Neuronal stem cell (in vitro differentiated cells): ENCODE measurements around the gene DLG1.

Source experiments
- DNase-seq: peaks from one replicate; pipeline ENCODE4 v3.0.0-alpha.2; 2013; ENCODE audit warnings: low spot score
- H2AFZ ChIP-seq: one replicate; pipeline ENCODE4 v1.6.1; 2013; ENCODE audit warnings: mild to moderate bottlenecking, low read length, inconsistent platforms
- H2AK5ac ChIP-seq: 2 replicates; pipeline ENCODE4 v1.6.1; 2013; ENCODE audit warnings: low read depth, mild to moderate bottlenecking, inconsistent platforms, low read length, moderate library complexity, mixed read lengths
- H2BK120ac ChIP-seq: 2 replicates; pipeline ENCODE4 v1.6.1; 2013; ENCODE audit warnings: low read depth, mild to moderate bottlenecking, inconsistent platforms, low read length, moderate library complexity, mixed read lengths
- H2BK12ac ChIP-seq: one replicate; pipeline ENCODE4 v1.6.1; 2013; ENCODE audit warnings: low read length, inconsistent platforms
- H2BK15ac ChIP-seq: 2 replicates; pipeline ENCODE4 v1.6.1; 2013; ENCODE audit warnings: mild to moderate bottlenecking, low read length, inconsistent platforms, mixed read lengths
- H2BK5ac ChIP-seq: one replicate; pipeline ENCODE4 v1.6.1; 2013; ENCODE audit warnings: inconsistent platforms, mild to moderate bottlenecking, low read length, moderate library complexity
- H3K14ac ChIP-seq: one replicate; pipeline ENCODE4 v1.6.1; 2013; ENCODE audit warnings: low read length, inconsistent platforms
- H3K18ac ChIP-seq: 2 replicates; pipeline ENCODE4 v1.6.1; 2013; ENCODE audit warnings: low read length, inconsistent platforms
- H3K23ac ChIP-seq: 2 replicates; pipeline ENCODE4 v1.6.1; 2013; ENCODE audit warnings: low read depth, mild to moderate bottlenecking, mixed read lengths, low read length, inconsistent platforms; ENCODE audit not compliant: poor library complexity
- H3K27ac ChIP-seq: replicated peaks from 3 replicates; pipeline ENCODE4 v1.5.1; 2013; ENCODE audit warnings: low read length, inconsistent platforms
- H3K27me3 ChIP-seq, 3 experiments: 2 replicates each; pipeline ENCODE4 v1.6.1; 2013; ENCODE audit warnings: low read length in 3 of 3, mild to moderate bottlenecking in 2 of 3, inconsistent platforms in 1 of 3, low read depth in 1 of 3, mixed read lengths in 1 of 3, moderate library complexity in 1 of 3; ENCODE audit not compliant: control insufficient read depth in 3 of 3, insufficient read depth in 3 of 3
- H3K36me3 ChIP-seq, 2 donors: replicated peaks in 1 of 2; 2 replicates each; pipeline ENCODE4 v1.6.1; 2013; ENCODE audit warnings: low read length in 2 of 2; ENCODE audit not compliant: control insufficient read depth in 2 of 2, insufficient read depth in 2 of 2
- H3K4ac ChIP-seq: 2 replicates; pipeline ENCODE4 v1.6.1; 2013; ENCODE audit warnings: inconsistent platforms, mild to moderate bottlenecking, low read length, moderate library complexity
- H3K4me1 ChIP-seq, 2 donors: 1 replicate in 1 of 2; 2 replicates in 1 of 2; pipeline ENCODE4 v1.6.1; 2013; ENCODE audit warnings: low read length in 2 of 2, low read depth in 1 of 2; ENCODE audit not compliant: control insufficient read depth in 2 of 2, insufficient read depth in 1 of 2
- H3K4me2 ChIP-seq: one replicate; pipeline ENCODE4 v1.6.1; 2013; ENCODE audit warnings: mild to moderate bottlenecking, low read length, inconsistent platforms; ENCODE audit not compliant: insufficient read depth, poor library complexity, severe bottlenecking
- H3K4me3 ChIP-seq, 2 donors: 2 replicates each; pipeline ENCODE4 v1.5.1; 2013; ENCODE audit warnings: low read length in 2 of 2, mild to moderate bottlenecking in 2 of 2, inconsistent platforms in 1 of 2, moderate library complexity in 1 of 2
- H3K79me1 ChIP-seq: one replicate; pipeline ENCODE4 v1.6.1; 2013; ENCODE audit warnings: low read depth, mild to moderate bottlenecking, inconsistent platforms, low read length, moderate library complexity
- H3K9ac ChIP-seq: one replicate; pipeline ENCODE4 v1.6.1; 2013; ENCODE audit warnings: mild to moderate bottlenecking, low read depth, low read length, inconsistent platforms; ENCODE audit not compliant: poor library complexity
- H3K9me3 ChIP-seq, 2 donors: replicated peaks in 1 of 2; 2 replicates each; pipeline versions ENCODE3 to v1.6.1; 2013; ENCODE audit warnings: low read length in 2 of 2, mild to moderate bottlenecking in 2 of 2, inconsistent platforms in 1 of 2, low read depth in 1 of 2, mixed read lengths in 1 of 2, moderate library complexity in 1 of 2; ENCODE audit not compliant: control insufficient read depth in 2 of 2, insufficient read depth in 1 of 2
- H4K8ac ChIP-seq: one replicate; pipeline ENCODE4 v1.6.1; 2013; ENCODE audit warnings: low read depth, mild to moderate bottlenecking, inconsistent platforms, low read length, moderate library complexity
- H4K91ac ChIP-seq: one replicate; pipeline ENCODE4 v1.6.1; 2013; ENCODE audit warnings: low read length, low read depth, mild to moderate bottlenecking, inconsistent platforms; ENCODE audit not compliant: poor library complexity
- WGBS, 2 donors: extraction: QIAGEN DNeasy Blood & Tissue Kit; methylation state at CpG; one replicate each; pipeline ENCODE4 v1.1.7; 2013; ENCODE audit warnings: missing lambda C conversion rate in 2 of 2, mixed read lengths in 1 of 2; ENCODE audit not compliant: insufficient read length in 2 of 2, insufficient replicate concordance in 1 of 2; ENCODE audit errors: extremely low coverage in 2 of 2; 5-methylcytosine and 5-hydroxymethylcytosine counted together

The DLG1 gene

DNA sequence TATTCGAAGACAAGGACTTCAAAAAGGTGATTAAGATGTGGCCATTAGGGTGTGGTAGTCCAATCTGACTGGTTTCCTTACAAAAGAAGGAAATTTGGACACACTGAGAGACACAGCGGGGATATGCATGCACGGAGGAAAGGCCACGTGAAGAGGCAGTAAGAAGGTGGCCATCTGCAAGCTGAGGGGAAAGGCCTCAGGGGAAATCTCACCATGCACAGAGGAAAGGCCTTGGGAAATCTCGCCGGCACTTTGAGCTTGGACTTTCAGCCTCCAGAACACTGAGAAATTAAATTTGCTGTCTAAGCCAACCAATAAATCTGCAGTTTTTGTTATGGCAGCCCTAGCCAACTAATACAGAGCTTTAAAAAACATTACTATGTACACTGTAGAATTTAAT, 78.8 kb downstream of the DLG1 start:
- H3K9me3 ChIP-seq = no peaks in the 10 kb centered on the region
- H3K4ac ChIP-seq = no peak overlapping the region
- no peaks in the 10 kb centered on the region for H3K36me3 ChIP-seq
- no peaks in the 10 kb centered on the region for H3K27me3 ChIP-seq
- no peak overlapping the region for H2BK5ac ChIP-seq
- H2AFZ ChIP-seq = no peak overlapping the region
- H3K18ac ChIP-seq = no peak overlapping the region
- H2BK12ac ChIP-seq = no peak overlapping the region
- no peak for DNase-seq
- H3K4me1 ChIP-seq = no peaks in the 10 kb centered on the region
- no CpG with 5 or more reads among the region's 6 CpGs for WGBS, 2 donors
- H3K14ac ChIP-seq = no peak overlapping the region
- no peak overlapping the region for H2BK15ac ChIP-seq
- no peak overlapping the region for H3K4me2 ChIP-seq
- H2BK120ac ChIP-seq = no peak overlapping the region
- H3K9ac ChIP-seq = no peak overlapping the region
- H3K79me1 ChIP-seq = no peaks in the 10 kb centered on the region
- no peak overlapping the region for H3K23ac ChIP-seq
- no peak overlapping the region for H4K8ac ChIP-seq
- H3K27ac ChIP-seq = no peak overlapping the region
- H3K4me3 ChIP-seq = no peak overlapping the region
- H4K91ac ChIP-seq = no peak overlapping the region
- H2AK5ac ChIP-seq = no peak overlapping the region

DNA sequence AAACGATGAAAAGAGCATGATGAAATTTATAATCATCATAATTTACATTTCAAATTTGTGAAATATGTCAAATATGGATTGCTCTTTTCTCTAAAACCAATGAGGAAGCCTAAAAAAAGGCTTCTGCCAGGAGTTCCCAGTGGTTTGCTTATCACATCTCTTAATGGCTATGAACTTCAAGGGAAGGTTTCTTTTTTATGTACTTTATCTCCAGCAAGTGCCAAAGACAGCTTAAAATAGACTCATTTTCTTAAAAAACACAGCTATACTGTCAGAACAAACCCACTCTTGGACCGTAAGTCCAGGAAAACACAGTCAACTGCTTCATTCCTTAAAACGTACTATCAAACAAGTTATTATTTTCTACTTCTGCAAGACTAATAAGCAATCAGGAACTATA, 80.2 kb downstream of the DLG1 start:
- H2BK12ac ChIP-seq = no peak overlapping the region
- no peaks in the 10 kb centered on the region for H3K36me3 ChIP-seq
- no peak overlapping the region for H3K23ac ChIP-seq
- no peak overlapping the region for H4K8ac ChIP-seq
- H3K4me2 ChIP-seq = no peak overlapping the region
- DNase-seq = no peak
- no peak overlapping the region for H3K18ac ChIP-seq
- H2BK5ac ChIP-seq = no peak overlapping the region
- no peaks in the 10 kb centered on the region for H3K9me3 ChIP-seq
- H3K4ac ChIP-seq = no peak overlapping the region
- no peak overlapping the region for H3K27ac ChIP-seq
- H3K27me3 ChIP-seq = no peaks in the 10 kb centered on the region
- no peak overlapping the region for H2AFZ ChIP-seq
- no CpG with 5 or more reads among the region's 3 CpGs for WGBS, 2 donors
- H3K79me1 ChIP-seq = no peaks in the 10 kb centered on the region
- no peak overlapping the region for H2BK15ac ChIP-seq
- H3K9ac ChIP-seq = no peak overlapping the region
- no peak overlapping the region for H3K4me3 ChIP-seq
- no peak overlapping the region for H3K14ac ChIP-seq
- no peaks in the 10 kb centered on the region for H3K4me1 ChIP-seq
- H2BK120ac ChIP-seq = no peak overlapping the region
- no peak overlapping the region for H4K91ac ChIP-seq
- no peak overlapping the region for H2AK5ac ChIP-seq

DNA sequence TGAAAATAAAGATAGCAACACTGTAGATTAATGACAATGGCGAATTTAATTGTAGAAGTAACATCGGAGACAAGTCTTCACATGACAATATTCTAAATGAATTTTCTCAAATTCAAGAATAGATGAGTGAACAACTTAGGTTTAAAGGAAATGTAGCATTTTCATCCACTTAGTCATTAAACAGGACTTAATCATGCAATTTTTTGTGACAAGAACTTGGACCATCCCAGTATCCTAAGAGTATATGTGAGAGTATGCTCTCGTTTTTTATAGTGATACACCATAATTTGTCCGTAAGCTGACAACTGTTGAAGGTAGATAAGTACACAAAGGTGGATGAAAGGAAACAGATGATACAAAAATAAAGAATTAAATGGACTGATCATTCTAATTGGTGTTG, 81.5 kb downstream of the DLG1 start:
- H2AK5ac ChIP-seq = no peak overlapping the region
- no peak overlapping the region for H3K27ac ChIP-seq
- no CpG with 5 or more reads among the region's 4 CpGs for WGBS, 2 donors
- H2BK12ac ChIP-seq = no peak overlapping the region
- no peak for DNase-seq
- no peak overlapping the region for H2BK5ac ChIP-seq
- H2AFZ ChIP-seq = no peak overlapping the region
- no peak overlapping the region for H3K4ac ChIP-seq
- peaks cover 0 to 5% of the 10 kb centered on the region in 2 donors for H3K9me3 ChIP-seq
- H3K23ac ChIP-seq = no peak overlapping the region
- H4K91ac ChIP-seq = no peak overlapping the region
- H3K4me2 ChIP-seq = no peak overlapping the region
- no peaks in the 10 kb centered on the region for H3K36me3 ChIP-seq
- H3K4me3 ChIP-seq = no peak overlapping the region
- no peak overlapping the region for H2BK120ac ChIP-seq
- H3K14ac ChIP-seq = no peak overlapping the region
- no peaks in the 10 kb centered on the region for H3K4me1 ChIP-seq
- no peaks in the 10 kb centered on the region for H3K27me3 ChIP-seq
- H4K8ac ChIP-seq = no peak overlapping the region
- H3K18ac ChIP-seq = no peak overlapping the region
- H3K79me1 ChIP-seq = no peaks in the 10 kb centered on the region
- H3K9ac ChIP-seq = no peak overlapping the region
- no peak overlapping the region for H2BK15ac ChIP-seq

GRCh38 chr3:197216169-197216860, 82.1 kb downstream of the DLG1 start:
- Histone ChIP-seq H4K8ac (no peak overlapping the region), H2BK12ac (no peak overlapping the region), H3K4me2 (no peak overlapping the region), H3K23ac (no peak overlapping the region), H3K27me3 (no peaks in the 10 kb centered on the region), H2BK15ac (no peak overlapping the region), H4K91ac (no peak overlapping the region), H3K9me3 (peaks cover 0 to 11% of the 10 kb centered on the region in 2 donors), H3K4me1 (no peaks in the 10 kb centered on the region), H3K36me3 (no peaks in the 10 kb centered on the region), H2BK5ac (no peak overlapping the region), H3K14ac (no peak overlapping the region), H3K4me3 (no peak overlapping the region), H2AFZ (no peak overlapping the region), H2BK120ac (no peak overlapping the region), H3K27ac (no peak overlapping the region), H3K79me1 (no peaks in the 10 kb centered on the region), H3K9ac (no peak overlapping the region), H3K4ac (no peak overlapping the region), H3K18ac (no peak overlapping the region), H2AK5ac (no peak overlapping the region)
- DNase-seq = no peak
- WGBS, 2 donors = no CpG with 5 or more reads among the region's 5 CpGs
